GM19099 (cell line): ENCODE results near the gene INPP4B.

Source experiments
- POLR2A ChIP-seq: IDR thresholded peaks from 3 replicates; pipeline ENCODE4 v1.6.1; 2011; ENCODE audit warnings: low read depth; ENCODE audit not compliant: insufficient read length; ENCODE audit errors: extremely low read depth

Gene INPP4B

DNA sequence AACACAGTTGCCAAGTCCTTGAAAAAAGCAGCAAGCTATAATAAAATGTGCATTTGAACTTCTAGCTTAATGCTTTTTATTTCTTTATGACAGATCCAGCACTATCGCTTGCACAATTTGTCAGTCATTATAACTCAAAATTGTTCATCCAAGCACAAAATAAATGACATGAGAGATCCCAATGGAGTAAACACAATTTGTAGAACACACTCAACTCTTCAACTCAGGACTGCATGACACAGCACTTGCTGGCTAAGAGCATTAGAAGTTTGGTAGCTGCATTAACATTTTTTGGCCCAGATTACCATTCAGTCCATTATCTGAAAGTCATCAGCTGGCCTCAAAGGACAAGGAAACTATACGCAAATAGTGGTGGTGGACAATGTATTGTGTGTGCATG lies 530.1 kb downstream of the INPP4B start:
- TF ChIP-seq POLR2A: no peak

DNA sequence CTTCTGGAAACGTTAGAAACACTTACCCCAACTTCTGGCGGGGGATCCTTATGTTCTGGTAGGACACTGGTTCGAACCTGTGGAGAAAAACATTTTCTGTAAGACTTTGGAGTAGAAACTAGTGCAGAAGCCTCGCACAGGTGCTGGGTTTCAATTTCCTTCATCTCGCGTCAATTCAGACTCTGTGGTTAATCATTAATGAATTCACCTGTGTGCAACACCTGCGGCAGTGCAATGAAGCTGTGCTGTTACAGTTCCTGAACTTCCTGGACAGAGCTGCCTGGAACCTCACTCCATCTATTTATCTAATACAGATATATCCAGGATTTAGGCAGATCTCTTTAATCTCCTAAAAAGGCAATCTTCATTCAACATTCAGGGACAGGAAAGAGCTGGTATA lies 531.4 kb downstream of the INPP4B start:
- TF ChIP-seq POLR2A: no peak

- no peak for TF ChIP-seq POLR2A
Observed at GRCh38 chr4:142314247-142314646, 531.9 kb downstream of the INPP4B start.

DNA sequence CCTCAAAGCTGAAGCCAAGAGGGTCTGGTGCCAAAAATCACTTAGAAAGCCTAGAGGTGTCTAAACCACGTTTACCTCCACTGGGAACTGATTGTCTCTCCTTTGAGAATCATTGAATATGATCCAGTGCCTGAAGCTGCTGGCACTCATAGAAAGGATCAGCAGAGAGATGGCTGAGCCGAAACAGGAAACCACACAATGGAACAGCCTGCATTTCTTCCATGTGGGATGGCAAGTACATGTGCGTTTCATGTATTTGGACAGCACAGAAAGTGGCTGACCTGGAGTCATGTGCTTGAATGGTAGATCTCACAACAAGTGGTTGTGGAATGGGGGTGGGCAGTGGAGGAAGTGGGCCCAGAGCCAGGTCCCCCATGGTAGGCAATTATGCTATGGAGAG lies 533.7 kb downstream of the INPP4B start:
- no peak for TF ChIP-seq POLR2A

DNA sequence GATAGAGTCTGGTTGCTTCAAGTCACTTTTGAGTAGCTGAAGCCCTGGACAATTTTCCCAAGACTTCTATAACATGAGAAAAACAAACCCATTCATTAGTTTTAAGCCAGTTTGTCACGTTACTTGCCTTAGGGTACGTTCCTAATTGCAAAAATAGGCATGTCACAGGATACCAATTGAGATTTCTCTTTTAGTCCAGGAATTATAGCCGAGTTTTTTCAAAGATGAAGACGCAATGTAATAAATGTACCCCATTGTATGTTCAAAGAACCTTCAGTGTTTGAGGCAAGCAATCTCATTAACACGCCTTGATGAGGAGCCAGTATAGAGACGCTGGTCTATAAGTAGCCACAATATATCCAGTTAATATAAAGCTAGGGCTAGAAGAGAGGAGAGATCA lies 534.2 kb downstream of the INPP4B start:
- TF ChIP-seq POLR2A: no peak

DNA sequence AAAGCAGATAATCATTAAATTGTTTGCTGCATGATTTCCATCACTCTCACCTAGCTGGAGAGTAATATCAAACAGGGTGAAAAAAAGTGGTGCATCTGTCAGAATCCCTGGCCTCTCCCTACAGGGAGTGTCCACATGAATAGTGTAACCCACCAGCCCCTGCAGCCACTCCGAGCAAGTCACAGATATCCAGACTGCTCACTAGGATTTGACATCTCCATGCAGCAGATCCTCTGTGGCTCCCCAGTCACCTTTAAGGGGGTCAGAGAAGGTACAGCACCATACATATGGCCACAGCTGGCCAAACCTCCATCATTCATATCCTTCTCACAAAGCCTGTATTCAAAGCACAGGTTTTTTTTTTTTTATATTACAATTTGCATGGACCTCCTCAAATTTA lies 536.3 kb downstream of the INPP4B start:
- no peak for TF ChIP-seq POLR2A

- TF ChIP-seq POLR2A: no peak
Observed at GRCh38 chr4:142307857-142308256, 538.2 kb downstream of the INPP4B start.

DNA sequence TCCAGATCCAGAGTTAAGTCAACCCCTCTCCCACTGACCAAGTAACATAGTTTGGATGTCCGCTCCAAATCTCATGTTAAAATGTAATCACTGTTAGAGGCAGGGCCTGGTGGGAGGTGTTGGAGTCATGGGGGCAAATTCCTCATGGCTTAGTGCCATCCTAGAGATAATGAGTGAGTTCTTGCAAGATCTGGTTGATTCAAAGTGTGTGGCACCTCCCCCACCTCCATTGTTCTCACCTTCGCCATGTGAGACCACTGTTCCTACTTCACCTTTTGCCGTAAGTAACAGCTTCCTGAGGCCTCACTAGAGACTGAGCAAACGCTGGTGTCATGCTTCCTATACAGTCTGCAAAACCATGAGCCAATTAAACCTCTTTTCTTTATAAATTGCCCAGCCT lies 548.8 kb downstream of the INPP4B start:
- no peak for TF ChIP-seq POLR2A

GRCh38 chr4:142293536-142293935 lies 552.6 kb downstream of the INPP4B start:
- TF ChIP-seq POLR2A: no peak

- TF ChIP-seq POLR2A: no peak
Observed at GRCh38 chr4:142292231-142292630, 553.9 kb downstream of the INPP4B start.

DNA sequence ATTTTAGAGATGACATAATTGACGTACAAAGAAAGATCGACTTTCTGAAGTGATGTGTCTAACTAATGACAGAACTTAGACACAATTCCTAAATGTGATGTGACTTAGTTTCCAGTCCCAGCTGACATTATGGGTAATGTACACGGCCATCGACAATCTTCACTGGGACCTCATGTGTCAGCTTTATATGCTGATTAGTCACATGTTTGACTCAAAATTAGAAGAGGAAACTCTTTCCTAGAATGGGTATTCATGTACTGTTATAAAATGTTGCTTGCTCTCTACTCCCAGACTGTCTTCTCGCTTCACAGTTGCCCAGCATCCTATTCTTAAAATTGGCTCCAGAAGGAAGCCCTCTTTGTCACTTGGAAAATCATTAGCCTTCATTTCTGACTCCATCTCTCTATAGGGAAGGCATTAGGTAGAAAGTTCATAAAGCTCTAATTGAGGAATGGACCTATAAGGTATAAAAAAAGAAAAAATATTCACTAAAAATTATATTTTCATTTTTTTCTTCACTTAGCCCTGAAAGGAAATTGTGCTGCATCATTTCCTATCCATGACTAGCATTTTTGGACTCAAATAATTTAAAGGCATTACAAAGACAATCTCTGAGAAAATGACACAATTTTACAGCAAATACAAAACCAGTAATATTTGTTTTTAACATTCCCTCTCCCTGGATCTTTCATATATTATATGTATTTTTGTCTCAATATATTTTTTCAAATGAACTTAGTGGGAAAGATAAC lies 554.6 kb downstream of the INPP4B start:
- TF ChIP-seq POLR2A: no peak

GRCh38 chr4:142287371-142287770 lies 558.7 kb downstream of the INPP4B start:
- TF ChIP-seq POLR2A: no peak

DNA sequence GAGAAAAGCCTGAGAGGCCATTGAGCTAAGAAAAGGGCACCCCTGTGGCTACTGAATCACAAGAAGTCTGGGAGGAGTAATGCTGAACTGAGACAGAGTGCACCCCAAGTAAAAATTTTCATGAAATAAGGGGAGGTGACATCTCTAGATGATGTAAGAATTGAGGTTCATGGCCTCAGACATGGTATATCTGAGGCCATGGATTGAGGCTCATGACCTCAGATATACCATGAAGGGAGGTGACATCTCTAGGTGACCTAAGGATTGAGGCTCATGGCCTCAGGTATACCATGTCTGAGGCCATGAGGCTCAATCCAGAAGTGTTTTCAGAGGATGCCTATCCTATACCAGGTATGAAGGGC lies 560.9 kb downstream of the INPP4B start:
- no peak for TF ChIP-seq POLR2A

GRCh38 chr4:142284402-142285221 lies 561.5 kb downstream of the INPP4B start:
- no peak for TF ChIP-seq POLR2A

DNA sequence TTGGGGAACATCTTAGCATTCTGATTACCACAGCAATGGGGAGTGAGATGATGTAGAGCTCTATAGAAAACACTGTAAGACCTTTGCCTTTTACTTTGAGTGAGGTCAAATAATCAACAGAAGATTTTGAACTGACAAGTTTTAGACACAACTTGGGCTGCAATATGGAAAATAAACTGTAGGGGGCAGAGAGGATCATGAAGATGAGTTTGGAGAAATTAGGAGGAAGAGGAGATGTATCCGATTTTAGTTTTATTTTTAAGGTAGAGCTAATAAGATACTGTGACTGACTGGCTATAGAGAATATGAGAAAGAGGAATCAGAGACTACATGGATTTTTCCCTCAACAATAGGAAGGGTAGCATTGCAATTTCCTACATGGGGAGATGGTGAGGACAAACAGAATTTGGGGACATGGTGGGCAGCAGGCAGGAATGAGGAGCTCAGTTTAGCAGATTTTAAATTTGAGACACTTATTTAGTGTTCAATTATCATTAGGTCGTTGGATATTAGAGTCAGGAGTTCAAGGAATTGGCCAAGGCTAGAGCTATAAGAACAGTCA lies 563.1 kb downstream of the INPP4B start:
- no peak for TF ChIP-seq POLR2A

GRCh38 chr4:142281999-142282398 lies 564.1 kb downstream of the INPP4B start:
- TF ChIP-seq POLR2A: no peak
